H1 (cell line): ENCODE measurements around the gene NKAIN2. TPM values are rescaled to one million over a fixed set of nuclear protein-coding genes. Genes with fewer than 3 reads are reported as not detected.

Experiments
- ATF2 ChIP-seq: IDR thresholded peaks from 2 replicates; pipeline ENCODE4 v1.6.1; 2012; ENCODE audit warnings: low read length, inconsistent platforms
- BCL11A ChIP-seq, 2 experiments: IDR thresholded peaks; one replicate each; pipeline ENCODE4 v1.6.1; 2011; ENCODE audit warnings: low read depth in 2 of 2, low read length in 2 of 2, mild to moderate bottlenecking in 2 of 2
- JUND ChIP-seq: IDR thresholded peaks from 2 replicates; pipeline ENCODE4 v1.6.1; 2011; ENCODE audit warnings: mild to moderate bottlenecking, improper control_type of control experiment, low read length
- POLR2AphosphoS5 ChIP-seq: IDR thresholded peaks from 2 replicates; pipeline ENCODE4 v1.6.1; 2011; ENCODE audit warnings: low read depth, low read length
- RNF2 ChIP-seq: fragments of 200-900, 300-1000 bp; sonication (generic); IDR thresholded peaks from 2 replicates; pipeline ENCODE4 v1.7.1; 2016; ENCODE audit warnings: borderline replicate concordance, low read depth, mild to moderate bottlenecking, antibody characterized with exemption, low read length; ENCODE audit not compliant: poor library complexity, severe bottlenecking; ENCODE audit errors: missing control alignments
- polyA plus RNA-seq, 7 experiments: library from polyadenylated mRNA; depleted of rRNA in 3 of 7; stranded (reverse) in 5 of 7; unstranded in 2 of 7; fragments of >200 nt in 5 of 7; fragments of 200-250 nt in 2 of 7; gene quantifications; 1 replicate in 5 of 7; 2 replicates in 1 of 7; 4 replicates in 1 of 7; pipeline versions ENCODE4 v1.2.1 to v1.2.3, GENCODE V29; 2011 to 2013; ENCODE audit warnings: missing spikeins in 2 of 7, mixed read lengths in 2 of 7
- total RNA-seq: library from RNA; stranded (reverse); fragmentation: NEBNext Ultra II Directional; extraction: Animal tissue kit (Norgen Biotek cat#: 25700); gene quantifications from 2 replicates; pipeline ENCODE4 v1.2.1, GENCODE V29; 2021

The NKAIN2 gene
- total and polyA plus RNA-seq, 2 of the 8 experiments (the other 6 are each of a cell fraction or from before 2014, with no cell fraction given): 0.20 to 0.34 TPM

GRCh38 chr6:123841067-123841896 lies 37.6 kb downstream of the NKAIN2 start (continued):
- TF ChIP-seq RNF2 (no peak), ATF2 (no peak), BCL11A (IDR thresholded peaks at IDR 0.05; ENCODE audit: low read depth in 2 of 2, low read length in 2 of 2) (no peak), POLR2AphosphoS5 (no peak), JUND (no peak)
- TF ChIP-seq, all 59 proteins: peak for 0
